CD14-positive monocyte (primary cell): ENCODE measurements around the gene ASS1. TPM values are rescaled to one million over a fixed set of nuclear protein-coding genes. Genes with fewer than 3 reads are reported as not detected.

ENCODE experiments used
- DNase-seq, 3 donors: peaks; one replicate each; pipeline ENCODE4 v3.0.0-alpha.2; 2011 to 2022
- H2AFZ ChIP-seq: 2 replicates; pipeline ENCODE4 v1.6.0; 2012; ENCODE audit warnings: mild to moderate bottlenecking, low read depth, low read length, inconsistent platforms; ENCODE audit not compliant: insufficient read depth, poor library complexity, severe bottlenecking
- H3K27ac ChIP-seq, 2 donors: 1 replicate in 1 of 2; 2 replicates in 1 of 2; pipeline ENCODE4 v1.5.1; 2012 to 2013; ENCODE audit warnings: low read length in 2 of 2, control low read depth in 1 of 2, inconsistent platforms in 1 of 2, low read depth in 1 of 2, mild to moderate bottlenecking in 1 of 2
- H3K27me3 ChIP-seq, 2 donors: one replicate each; pipeline versions ENCODE4 v1.6.0 to v1.6.1; 2011 to 2013; ENCODE audit warnings: low read length in 2 of 2; ENCODE audit not compliant: control insufficient read depth in 2 of 2, insufficient read depth in 2 of 2
- H3K36me3 ChIP-seq, 2 donors: replicated peaks in 1 of 2; 1 replicate in 1 of 2; 2 replicates in 1 of 2; pipeline versions ENCODE4 v1.5.1 to v1.6.1; 2012 to 2013; ENCODE audit warnings: low read length in 2 of 2, control low read depth in 1 of 2, inconsistent platforms in 1 of 2, mild to moderate bottlenecking in 1 of 2; ENCODE audit not compliant: insufficient read depth in 2 of 2, control insufficient read depth in 1 of 2
- H3K4me1 ChIP-seq, 2 donors: 1 replicate in 1 of 2; 2 replicates in 1 of 2; pipeline versions ENCODE4 v1.5.1 to v1.6.1; 2012 to 2013; ENCODE audit warnings: low read length in 2 of 2, control low read depth in 1 of 2, inconsistent platforms in 1 of 2, mild to moderate bottlenecking in 1 of 2, moderate library complexity in 1 of 2; ENCODE audit not compliant: insufficient read depth in 2 of 2, control insufficient read depth in 1 of 2
- H3K4me2 ChIP-seq: replicated peaks from 2 replicates; pipeline ENCODE3; 2012; ENCODE audit warnings: low read length, moderate library complexity, mild to moderate bottlenecking; ENCODE audit not compliant: poor library complexity, severe bottlenecking; ENCODE audit errors: extremely low read depth
- H3K4me3 ChIP-seq, 3 experiments: fragments of 200-600 bp in 1 of 3; sonication (generic) in 1 of 3; replicated peaks in 1 of 3; 1 replicate in 2 of 3; 2 replicates in 1 of 3; pipeline ENCODE4 v1.5.1; 2011 to 2013; ENCODE audit warnings: low read length in 3 of 3, mild to moderate bottlenecking in 3 of 3, control low read depth in 2 of 3, low read depth in 2 of 3, inconsistent platforms in 1 of 3, moderate library complexity in 1 of 3
- H3K79me2 ChIP-seq: 2 replicates; pipeline ENCODE4 v1.6.0; 2012; ENCODE audit warnings: mild to moderate bottlenecking, control low read depth, inconsistent platforms, low read length, moderate library complexity; ENCODE audit not compliant: insufficient read depth
- H3K9ac ChIP-seq: 2 replicates; pipeline ENCODE4 v1.6.0; 2017; ENCODE audit warnings: low read length, mild to moderate bottlenecking; ENCODE audit not compliant: insufficient read depth, poor library complexity, severe bottlenecking
- H3K9me3 ChIP-seq, 2 donors: replicated peaks in 1 of 2; 1 replicate in 1 of 2; 2 replicates in 1 of 2; pipeline versions ENCODE4 v1.5.1 to v1.6.1; 2012 to 2013; ENCODE audit warnings: low read length in 2 of 2, control low read depth in 1 of 2; ENCODE audit not compliant: control insufficient read depth in 1 of 2, insufficient read depth in 1 of 2
- H4K20me1 ChIP-seq: 2 replicates; pipeline ENCODE4 v1.6.0; 2012; ENCODE audit warnings: mild to moderate bottlenecking, low read length, control low read depth, moderate library complexity; ENCODE audit not compliant: insufficient read depth
- H3K27ac Mint-ChIP-seq, 7 donors: one replicate each; pipeline ENCODE4 v1.8.0; 2020; ENCODE audit warnings: mild to moderate bottlenecking in 7 of 7, mixed read lengths in 7 of 7, moderate library complexity in 6 of 7, inconsistent platforms in 2 of 7
- H3K27me3 Mint-ChIP-seq, 3 donors: one replicate each; pipeline ENCODE4 v1.8.0; 2021 to 2022; ENCODE audit warnings: low read depth in 3 of 3, mild to moderate bottlenecking in 3 of 3, mixed read lengths in 3 of 3, moderate library complexity in 3 of 3, inconsistent platforms in 1 of 3
- H3K36me3 Mint-ChIP-seq, 2 donors: one replicate each; pipeline ENCODE4 v1.8.0; 2020; ENCODE audit warnings: mixed read lengths in 2 of 2, inconsistent platforms in 1 of 2, mild to moderate bottlenecking in 1 of 2
- H3K4me1 Mint-ChIP-seq: one replicate; pipeline ENCODE4 v1.8.0; 2020; ENCODE audit warnings: mild to moderate bottlenecking, mixed read lengths
- H3K4me3 Mint-ChIP-seq, 2 donors: one replicate each; pipeline ENCODE4 v1.8.0; 2020; ENCODE audit warnings: mild to moderate bottlenecking in 2 of 2, mixed read lengths in 2 of 2, moderate library complexity in 1 of 2
- H3K9me3 Mint-ChIP-seq, 7 donors: one replicate each; pipeline ENCODE4 v1.8.0; 2020 to 2022; ENCODE audit warnings: mixed read lengths in 7 of 7, mild to moderate bottlenecking in 6 of 7, moderate library complexity in 6 of 7, inconsistent platforms in 2 of 7
- CTCF ChIP-seq: fragments of 200-600 bp; IDR thresholded peaks from one replicate; pipeline ENCODE4 v1.8.0; 2022; ENCODE audit warnings: antibody characterized with exemption, mild to moderate bottlenecking
- WGBS: methylation state at CpG from one replicate; pipeline ENCODE4 v1.1.5; 2013; ENCODE audit warnings: missing lambda C conversion rate; ENCODE audit not compliant: insufficient coverage; 5-methylcytosine and 5-hydroxymethylcytosine counted together
- intact Hi-C, 2 donors: fragments of 100-400 bp; cut with micrococcal nuclease; formaldehyde crosslinking; loops; one replicate each; pipeline versions ENCODE4 v1.15.0 to v1.15.1; 2023
- polyA plus RNA-seq, 3 donors: library from polyadenylated mRNA; depleted of rRNA in 1 of 3; unstranded in 2 of 3; stranded (reverse) in 1 of 3; fragments of 300-500 nt in 2 of 3; fragments of >200 nt in 1 of 3; fragmentation: Illumina TruSeq in 2 of 3; gene quantifications; 1 replicate in 2 of 3; 2 replicates in 1 of 3; pipeline ENCODE4 v1.2.3, GENCODE V29; 2012 to 2021

The ASS1 gene
- polyA plus RNA-seq, 3 donors, result not detected

- H3K9me3 ChIP-seq, result no peaks in the 10 kb centered on the region
- no peak for DNase-seq
- H3K79me2 ChIP-seq, result no peaks in the 10 kb centered on the region
- peaks cover 35 to 56% (median 40%) of the 10 kb centered on the region in 3 donors for H3K27me3 Mint-ChIP-seq
- no peaks in the 10 kb centered on the region for H3K36me3 ChIP-seq
- no peak overlapping the region for H3K27ac Mint-ChIP-seq
- no peak overlapping the region for H3K4me3 ChIP-seq
- H3K9ac ChIP-seq, result no peak overlapping the region
- intact Hi-C loops, result no loop called here
- no peaks in the 10 kb centered on the region for H3K36me3 Mint-ChIP-seq
- no peaks in the 10 kb centered on the region for H4K20me1 ChIP-seq
- H3K4me2 ChIP-seq, result no peak overlapping the region
- no peaks in the 10 kb centered on the region for H3K4me1 ChIP-seq
- peaks cover 7 to 40% of the 10 kb centered on the region in 2 donors for H3K27me3 ChIP-seq
- H2AFZ ChIP-seq, result no peak overlapping the region
- TF ChIP-seq CTCF, result no peak
- H3K27ac ChIP-seq, result no peak overlapping the region
- H3K4me3 Mint-ChIP-seq, result no peak overlapping the region
- 79% methylated on average over 12 of the region's 16 CpGs for WGBS
- no peaks in the 10 kb centered on the region for H3K4me1 Mint-ChIP-seq
- H3K9me3 Mint-ChIP-seq, result peaks cover 0 to 3% (median 0%) of the 10 kb centered on the region in 7 donors
Measured at GRCh38 chr9:130465383-130466096, 20.8 kb downstream of the ASS1 start.

GRCh38 chr9:130466537-130467217, 21.9 kb downstream of the ASS1 start:
- Mint-ChIP-seq H3K4me1 (no peaks in the 10 kb centered on the region), H3K27ac (no peak overlapping the region), H3K27me3 (peaks cover 38 to 58% (median 46%) of the 10 kb centered on the region in 3 donors), H3K36me3 (no peaks in the 10 kb centered on the region), H3K9me3 (peaks cover 0 to 3% (median 0%) of the 10 kb centered on the region in 7 donors), H3K4me3 (peak overlapping the region; percentile 20 to 53)
- Histone ChIP-seq H2AFZ (no peak overlapping the region), H3K9ac (no peak overlapping the region), H3K79me2 (no peaks in the 10 kb centered on the region), H3K4me2 (no peak overlapping the region), H4K20me1 (no peaks in the 10 kb centered on the region), H3K4me3 (no peak overlapping the region), H3K9me3 (no peaks in the 10 kb centered on the region), H3K4me1 (no peaks in the 10 kb centered on the region), H3K27ac (no peak overlapping the region), H3K27me3 (peaks cover 7 to 42% of the 10 kb centered on the region in 2 donors), H3K36me3 (no peaks in the 10 kb centered on the region)
- TF ChIP-seq CTCF, result no peak
- WGBS, result 34% methylated on average over 6 of the region's 20 CpGs
- intact Hi-C loops, result no loop called here
- no peak for DNase-seq
